ENCODE results near the gene ATP6V1A.

ATP6V1A gene

DNA sequence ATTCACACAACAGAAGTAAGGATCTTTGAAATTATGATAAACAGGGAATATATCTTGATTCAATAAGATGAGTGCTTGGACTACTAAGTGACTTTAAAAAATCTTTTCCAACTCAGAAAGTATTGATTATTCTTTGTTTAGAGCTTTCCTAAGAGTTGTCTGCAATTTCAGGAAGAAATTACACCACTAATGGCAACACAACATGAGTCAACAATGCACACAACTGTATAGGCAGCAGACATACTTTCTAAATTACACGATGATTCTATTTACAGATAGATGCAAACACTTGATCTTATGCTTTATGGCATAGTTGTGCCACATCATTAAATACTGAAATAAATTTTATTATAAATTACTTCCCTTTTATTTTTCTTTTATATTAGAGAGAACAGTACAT is 5.2 kb upstream of the ATP6V1A start:
- Histone ChIP-seq H3K36me3 (ENCODE audit: control insufficient read depth, insufficient read depth, low read length) (no peaks in the 10 kb centered on the region), H3K27me3 (replicated peaks; ENCODE audit: control insufficient read depth, insufficient read depth, low read length) (no peaks in the 10 kb centered on the region), H3K4me3 (replicated peaks; ENCODE audit: low read depth, low read length) (peak overlapping the region; percentile 8; the same call in 1 of the 2 replicates)
- DNase-seq (ENCODE audit: extremely low read depth, insufficient read length), result no peak
- TF ChIP-seq, protein P1, sequence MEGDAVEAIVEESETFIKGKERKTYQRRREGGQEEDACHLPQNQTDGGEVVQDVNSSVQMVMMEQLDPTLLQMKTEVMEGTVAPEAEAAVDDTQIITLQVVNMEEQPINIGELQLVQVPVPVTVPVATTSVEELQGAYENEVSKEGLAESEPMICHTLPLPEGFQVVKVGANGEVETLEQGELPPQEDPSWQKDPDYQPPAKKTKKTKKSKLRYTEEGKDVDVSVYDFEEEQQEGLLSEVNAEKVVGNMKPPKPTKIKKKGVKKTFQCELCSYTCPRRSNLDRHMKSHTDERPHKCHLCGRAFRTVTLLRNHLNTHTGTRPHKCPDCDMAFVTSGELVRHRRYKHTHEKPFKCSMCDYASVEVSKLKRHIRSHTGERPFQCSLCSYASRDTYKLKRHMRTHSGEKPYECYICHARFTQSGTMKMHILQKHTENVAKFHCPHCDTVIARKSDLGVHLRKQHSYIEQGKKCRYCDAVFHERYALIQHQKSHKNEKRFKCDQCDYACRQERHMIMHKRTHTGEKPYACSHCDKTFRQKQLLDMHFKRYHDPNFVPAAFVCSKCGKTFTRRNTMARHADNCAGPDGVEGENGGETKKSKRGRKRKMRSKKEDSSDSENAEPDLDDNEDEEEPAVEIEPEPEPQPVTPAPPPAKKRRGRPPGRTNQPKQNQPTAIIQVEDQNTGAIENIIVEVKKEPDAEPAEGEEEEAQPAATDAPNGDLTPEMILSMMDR (IDR thresholded peaks at IDR 0.05; ENCODE audit: insufficient read depth, low read length, poor library complexity, severe bottlenecking), result no peak

DNA sequence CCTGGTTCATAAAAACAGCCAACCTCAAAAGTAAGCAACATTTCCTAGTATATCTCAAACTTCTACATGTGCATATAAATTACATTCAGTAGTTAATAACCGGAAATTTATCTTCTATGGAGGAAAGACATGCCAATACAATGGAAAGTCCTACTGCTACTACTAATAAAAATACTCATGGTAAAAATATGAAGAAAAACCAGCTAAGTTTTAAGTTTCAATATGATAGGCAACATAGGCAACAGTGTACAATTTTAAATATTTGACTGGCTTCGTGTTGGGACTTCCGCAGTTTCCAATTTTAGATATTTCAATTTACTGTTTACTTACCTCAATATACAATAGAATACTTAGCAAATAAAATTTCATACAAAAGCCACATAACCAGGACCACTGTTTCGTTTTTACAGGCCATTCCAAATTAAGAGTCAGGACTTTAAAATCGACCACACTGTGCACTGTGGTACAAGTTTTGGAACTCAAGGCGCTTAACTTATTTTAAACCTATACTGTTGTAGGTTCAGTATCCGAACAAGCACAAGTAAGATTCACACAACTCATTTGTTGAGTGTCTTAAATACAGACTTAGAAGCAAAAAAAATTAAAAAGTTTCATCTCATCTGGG is 3.7 kb upstream of the ATP6V1A start:
- Histone ChIP-seq H3K27me3 (replicated peaks; ENCODE audit: control insufficient read depth, insufficient read depth, low read length) (no peaks in the 10 kb centered on the region), H3K4me3 (replicated peaks; ENCODE audit: low read depth, low read length) (peak overlapping the region; percentile 82), H3K36me3 (ENCODE audit: control insufficient read depth, insufficient read depth, low read length) (no peaks in the 10 kb centered on the region)
- TF ChIP-seq, protein P1 (IDR thresholded peaks at IDR 0.05; ENCODE audit: insufficient read depth, low read length, poor library complexity, severe bottlenecking), result no peak
- DNase-seq (ENCODE audit: extremely low read depth, insufficient read length), result peak; percentile 37

DNA sequence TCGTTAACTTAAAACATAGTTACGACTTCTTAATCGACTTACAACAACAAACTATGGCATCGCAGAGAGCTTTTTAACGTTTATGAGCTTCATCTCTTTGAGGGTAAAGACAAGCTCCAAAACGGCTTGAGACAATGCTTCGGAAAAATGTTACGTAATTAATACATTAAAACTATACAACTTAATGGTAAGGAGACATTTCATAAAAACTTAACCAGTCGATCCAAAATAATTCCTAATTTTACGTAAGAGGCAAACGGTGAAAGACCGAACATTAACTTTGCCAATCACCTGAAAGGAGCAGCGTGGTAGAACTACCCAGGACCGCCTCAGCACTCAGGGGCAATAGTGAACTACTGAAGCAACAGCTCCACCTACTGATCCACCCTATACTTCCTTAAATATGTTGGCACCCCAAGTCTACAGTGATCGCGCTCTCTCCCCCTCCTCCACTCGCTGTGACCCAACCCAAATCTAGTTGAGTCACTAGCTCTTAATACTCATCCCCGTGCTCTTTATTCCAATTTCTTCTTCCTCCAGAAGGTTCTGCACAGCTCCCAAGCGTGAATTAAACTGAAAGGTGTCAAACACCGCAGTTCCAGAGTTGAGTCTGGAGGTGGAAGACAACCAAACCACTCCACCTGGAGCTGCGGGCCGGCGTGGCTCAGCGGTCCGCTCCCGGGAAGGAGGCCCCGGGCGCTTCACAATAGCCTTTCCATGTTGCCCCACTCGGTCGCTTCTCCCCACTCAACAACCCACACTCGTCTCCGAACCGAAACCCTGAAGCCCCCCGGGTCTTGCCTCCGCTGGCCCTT is 1.7 kb upstream of the ATP6V1A start:
- no peak for DNase-seq (ENCODE audit: extremely low read depth, insufficient read length)
- TF ChIP-seq, protein P1 (IDR thresholded peaks at IDR 0.05; ENCODE audit: insufficient read depth, low read length, poor library complexity, severe bottlenecking), result peak; percentile 70
- no peaks in the 10 kb centered on the region for H3K27me3 ChIP-seq (replicated peaks; ENCODE audit: control insufficient read depth, insufficient read depth, low read length)
- H3K4me3 ChIP-seq (replicated peaks; ENCODE audit: low read depth, low read length), result peak overlapping the region; percentile 82
- no peaks in the 10 kb centered on the region for H3K36me3 ChIP-seq (ENCODE audit: control insufficient read depth, insufficient read depth, low read length)

DNA sequence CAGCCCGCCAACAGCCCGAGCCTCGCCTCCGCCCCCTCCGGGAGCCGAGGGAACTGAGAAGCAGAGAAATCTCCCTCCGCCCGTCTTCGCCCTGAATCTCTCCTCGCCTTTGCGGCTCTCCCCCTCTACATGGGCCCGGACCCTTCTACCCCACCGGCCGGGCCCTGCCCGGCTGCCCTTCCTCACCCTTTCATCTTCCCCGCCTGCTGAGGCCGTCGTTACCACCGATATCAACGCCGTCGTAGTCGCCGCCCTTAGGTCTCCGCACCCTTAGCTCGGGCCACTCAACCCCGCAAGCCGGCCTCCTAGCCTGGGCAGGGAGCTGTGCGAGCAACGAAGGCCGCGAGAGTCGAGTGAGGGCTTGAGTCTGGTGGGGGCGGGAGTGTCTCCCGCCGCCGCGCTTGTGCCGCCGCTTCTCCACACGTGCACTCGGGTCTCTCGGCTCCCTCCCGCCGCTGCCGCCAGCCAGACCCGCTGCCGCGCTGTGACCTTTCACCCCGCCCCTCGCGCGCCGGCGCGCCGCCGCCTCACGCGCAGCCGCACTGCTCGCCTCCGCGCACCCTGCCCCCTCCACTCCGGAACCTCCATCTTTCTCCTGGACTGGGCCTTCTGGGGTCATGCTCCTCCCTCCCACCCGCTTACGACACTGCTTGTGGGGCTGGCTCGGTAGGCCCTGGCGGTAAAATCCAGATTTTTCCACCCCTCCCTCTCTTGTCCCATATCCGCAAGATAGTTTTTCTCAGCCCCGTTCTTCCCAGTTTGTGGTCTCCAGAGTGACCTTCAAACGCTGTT is 883 bp upstream of the ATP6V1A start, which contains the start of gene NAA50:
TSS of gene NAA50 (minus strand) at position 494 of the 792 bp plus-strand sequence. CDS start at position 194, 300 bp downstream.
- Histone ChIP-seq H3K36me3 (ENCODE audit: control insufficient read depth, insufficient read depth, low read length) (no peaks in the 10 kb centered on the region), H3K4me3 (replicated peaks; ENCODE audit: low read depth, low read length) (peak within 1 kb of the TSS; percentile 82), H3K27me3 (replicated peaks; ENCODE audit: control insufficient read depth, insufficient read depth, low read length) (no peaks in the 10 kb centered on the region)
- peak; percentile 97 for DNase-seq (ENCODE audit: extremely low read depth, insufficient read length)
- TF ChIP-seq, protein P1 (IDR thresholded peaks at IDR 0.05; ENCODE audit: insufficient read depth, low read length, poor library complexity, severe bottlenecking), result peak; percentile 36

DNA sequence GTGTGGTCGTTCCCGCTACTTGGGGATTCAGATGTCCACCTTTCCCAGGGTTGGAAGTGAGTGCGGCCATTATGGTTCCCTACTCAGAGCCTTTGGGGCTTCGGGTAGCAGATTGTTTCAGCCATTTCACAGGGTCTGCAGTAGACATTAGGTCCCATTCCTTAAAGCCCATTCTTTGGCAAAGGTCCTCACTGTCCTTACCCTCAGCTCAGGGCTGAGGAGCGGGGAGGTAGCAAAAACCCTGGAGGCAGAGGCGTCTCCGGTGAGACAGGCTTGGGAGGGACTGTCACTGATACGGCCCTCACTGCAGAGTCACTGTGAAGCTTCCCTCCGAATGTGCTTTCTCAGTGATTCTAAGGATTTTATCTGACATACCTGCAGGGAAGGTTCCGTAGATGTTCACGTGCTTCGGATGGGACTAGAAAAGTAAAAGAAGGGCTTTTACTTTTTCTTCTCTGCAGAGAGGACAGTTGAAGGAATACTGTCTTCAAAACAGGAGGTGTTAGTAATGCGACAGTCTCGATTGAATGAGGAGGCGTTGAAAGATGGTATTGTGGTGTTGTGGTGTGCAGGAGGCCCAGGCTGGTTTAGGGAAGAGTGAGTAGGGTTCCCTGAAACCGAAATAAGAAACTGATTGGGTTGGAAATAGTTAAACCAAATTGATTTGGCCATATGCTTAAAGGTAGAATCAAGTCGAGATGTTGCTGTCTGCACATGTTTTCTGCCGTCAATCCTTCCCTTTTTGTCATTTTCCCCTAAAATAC is 630 bp downstream of the ATP6V1A start:
- H3K4me3 ChIP-seq (replicated peaks; ENCODE audit: low read depth, low read length), result peak overlapping the region; percentile 82
- TF ChIP-seq, protein P1 (IDR thresholded peaks at IDR 0.05; ENCODE audit: insufficient read depth, low read length, poor library complexity, severe bottlenecking), result no peak
- no peaks in the 10 kb centered on the region for H3K36me3 ChIP-seq (ENCODE audit: control insufficient read depth, insufficient read depth, low read length)
- H3K27me3 ChIP-seq (replicated peaks; ENCODE audit: control insufficient read depth, insufficient read depth, low read length), result no peaks in the 10 kb centered on the region
- no peak for DNase-seq (ENCODE audit: extremely low read depth, insufficient read length)
